SK-N-SH (cell line): ENCODE measurements around the gene ARHGEF6.

Source experiments
- CTCF ChIP-seq: fragments of 200-600 bp; sonication (generic); IDR thresholded peaks from 2 replicates; pipeline ENCODE4 v1.6.1; 2017; ENCODE audit warnings: antibody characterized with exemption, mild to moderate bottlenecking, moderate library complexity
- ELF1 ChIP-seq: IDR thresholded peaks from 2 replicates; pipeline ENCODE4 v1.4.0; 2012
- EP300 ChIP-seq, 2 experiments: IDR thresholded peaks; 2 replicates each; pipeline versions ENCODE4 v1.4.0 to v1.6.1; 2012; ENCODE audit warnings: borderline replicate concordance in 1 of 2, low read depth in 1 of 2, low read length in 1 of 2
- EZH2phosphoT487 ChIP-seq: fragments of 200-600 bp; sonication (generic); IDR thresholded peaks from 2 replicates; pipeline ENCODE4 v1.6.1; 2017; ENCODE audit warnings: low read depth, mixed run types, mild to moderate bottlenecking, antibody characterized with exemption, moderate library complexity, borderline replicate concordance
- JUND ChIP-seq: IDR thresholded peaks from 2 replicates; pipeline ENCODE4 v1.4.0; 2012
- RCOR1 ChIP-seq: fragments of 150-350 bp; IDR thresholded peaks from 2 replicates; pipeline ENCODE4 v1.6.1; 2017; ENCODE audit warnings: antibody characterized with exemption, low read length
- REST ChIP-seq: IDR thresholded peaks from 2 replicates; pipeline ENCODE4 v1.6.1; 2012; ENCODE audit warnings: mild to moderate bottlenecking, low read depth, low read length, moderate library complexity
- RXRA ChIP-seq: IDR thresholded peaks from 2 replicates; pipeline ENCODE4 v1.4.0; 2012; ENCODE audit warnings: low read depth, mild to moderate bottlenecking, borderline replicate concordance
- TAF1 ChIP-seq: IDR thresholded peaks from 2 replicates; pipeline ENCODE4 v1.6.1; 2012; ENCODE audit warnings: low read depth, mild to moderate bottlenecking, low read length, moderate library complexity, borderline replicate concordance
- TEAD4 ChIP-seq: IDR thresholded peaks from 2 replicates; pipeline ENCODE4 v1.4.0; 2012; ENCODE audit warnings: mild to moderate bottlenecking, borderline replicate concordance; ENCODE audit not compliant: insufficient read depth
- YY1 ChIP-seq: IDR thresholded peaks from 2 replicates; pipeline ENCODE4 v1.4.0; 2012; ENCODE audit warnings: low read depth, mild to moderate bottlenecking
- TF ChIP-seq, protein P1 (sequence below): IDR thresholded peaks from 2 replicates; pipeline ENCODE4 v1.4.0; 2012; ENCODE audit warnings: low read depth, borderline replicate concordance

GRCh38 chrX:136766785-136767103, 14.0 kb downstream of the ARHGEF6 start:
- no peak for TF ChIP-seq CTCF
- no peak for TF ChIP-seq ELF1
- TF ChIP-seq TEAD4: no peak
- no peak for TF ChIP-seq REST
- TF ChIP-seq RXRA: no peak
- TF ChIP-seq EZH2phosphoT487: no peak
- no peak for TF ChIP-seq EP300 (IDR thresholded peaks at IDR 0.05; ENCODE audit: borderline replicate concordance in 1 of 2, low read depth in 1 of 2, low read length in 1 of 2)
- TF ChIP-seq, protein P1, sequence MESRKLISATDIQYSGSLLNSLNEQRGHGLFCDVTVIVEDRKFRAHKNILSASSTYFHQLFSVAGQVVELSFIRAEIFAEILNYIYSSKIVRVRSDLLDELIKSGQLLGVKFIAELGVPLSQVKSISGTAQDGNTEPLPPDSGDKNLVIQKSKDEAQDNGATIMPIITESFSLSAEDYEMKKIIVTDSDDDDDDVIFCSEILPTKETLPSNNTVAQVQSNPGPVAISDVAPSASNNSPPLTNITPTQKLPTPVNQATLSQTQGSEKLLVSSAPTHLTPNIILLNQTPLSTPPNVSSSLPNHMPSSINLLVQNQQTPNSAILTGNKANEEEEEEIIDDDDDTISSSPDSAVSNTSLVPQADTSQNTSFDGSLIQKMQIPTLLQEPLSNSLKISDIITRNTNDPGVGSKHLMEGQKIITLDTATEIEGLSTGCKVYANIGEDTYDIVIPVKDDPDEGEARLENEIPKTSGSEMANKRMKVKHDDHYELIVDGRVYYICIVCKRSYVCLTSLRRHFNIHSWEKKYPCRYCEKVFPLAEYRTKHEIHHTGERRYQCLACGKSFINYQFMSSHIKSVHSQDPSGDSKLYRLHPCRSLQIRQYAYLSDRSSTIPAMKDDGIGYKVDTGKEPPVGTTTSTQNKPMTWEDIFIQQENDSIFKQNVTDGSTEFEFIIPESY: no peak
- no peak for TF ChIP-seq TAF1
- TF ChIP-seq JUND: no peak
- no peak for TF ChIP-seq YY1
- no peak for TF ChIP-seq RCOR1
